NCI-H82 treated with DMSO at 0.1 percent for 48 hours (cell line): ENCODE measurements around the gene ELAVL2.
"Not testable (repeated sequence)": the region's sequence is repeated elsewhere in the genome, so short reads cannot be mapped to it uniquely, and the experiment has no call there.

Experiments used
- DNase-seq: peaks from one replicate; lab custom pipeline; 2025; ENCODE audit not compliant: unreplicated experiment; lab: John Stamatoyannopoulos, UW

Gene ELAVL2

DNA sequence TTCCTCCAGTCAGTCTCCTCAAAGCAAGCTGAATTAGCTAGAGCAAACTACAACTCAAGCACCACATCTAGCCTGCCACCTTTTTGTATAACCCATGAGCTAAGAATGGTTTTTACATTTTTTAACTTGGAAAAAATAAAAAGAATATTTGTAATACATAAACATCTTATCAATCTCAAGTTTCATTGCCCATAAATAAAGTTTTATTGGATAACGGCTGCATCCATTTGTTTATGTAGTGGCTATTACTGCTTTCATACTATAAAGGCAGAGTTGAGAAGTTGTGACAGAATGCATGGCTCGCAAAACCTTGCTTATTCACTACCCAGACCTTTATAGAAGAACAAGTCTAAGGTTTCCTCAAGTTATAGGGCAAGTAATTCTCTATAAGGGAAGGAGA is 95.7 kb downstream of the ELAVL2 start:
- DNase-seq = no peak

DNA sequence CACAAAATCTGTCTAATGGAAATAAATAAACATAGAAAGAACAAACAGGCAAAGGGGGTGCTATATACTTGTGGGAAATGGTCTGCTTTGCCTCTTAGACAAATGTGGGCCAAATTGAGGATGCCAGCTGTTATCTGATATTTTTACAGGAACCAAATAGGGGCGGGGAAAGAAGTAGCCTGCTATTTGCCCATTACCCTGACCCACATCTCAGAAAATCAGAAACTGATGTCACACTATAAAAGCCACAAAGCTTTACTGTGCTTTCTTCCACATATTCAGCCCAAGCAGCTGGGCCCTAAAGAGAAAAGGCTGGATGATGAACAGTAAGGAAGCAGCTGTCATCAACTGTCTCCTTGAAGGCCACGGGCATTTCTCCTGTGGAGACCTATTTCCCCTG is 97.3 kb downstream of the ELAVL2 start:
- no peak for DNase-seq

DNA sequence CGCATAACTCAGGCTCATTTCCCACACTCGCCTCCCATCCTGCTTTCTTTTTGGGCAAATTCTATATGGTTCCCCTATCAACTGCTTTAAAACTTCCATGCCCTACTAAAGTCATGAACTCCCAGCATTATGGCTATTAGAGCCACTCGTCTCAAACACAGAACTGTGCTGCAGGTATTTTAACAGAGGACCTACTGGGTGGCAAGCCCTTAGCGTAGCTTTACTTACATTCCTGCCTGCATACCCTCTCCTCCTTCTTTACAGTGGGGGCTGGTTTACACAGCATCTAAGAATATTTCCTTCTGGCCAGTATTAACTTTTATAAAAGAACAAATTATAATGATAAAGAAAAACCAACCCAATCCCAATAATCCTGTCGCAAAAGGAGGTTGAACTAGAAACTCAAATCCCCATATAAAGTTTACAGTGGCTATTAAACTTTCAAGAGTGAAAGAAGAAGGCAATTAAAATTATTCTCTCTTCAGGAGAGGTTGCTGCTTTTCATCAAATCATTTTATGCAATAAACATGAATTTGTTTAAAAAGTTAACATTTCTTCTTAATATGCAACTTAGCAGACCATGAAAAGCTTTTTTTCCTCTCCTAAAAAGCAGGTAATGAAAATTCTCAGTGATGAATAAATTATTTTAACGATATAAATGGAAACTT is 100.6 kb downstream of the ELAVL2 start:
- DNase-seq = no peak

DNA sequence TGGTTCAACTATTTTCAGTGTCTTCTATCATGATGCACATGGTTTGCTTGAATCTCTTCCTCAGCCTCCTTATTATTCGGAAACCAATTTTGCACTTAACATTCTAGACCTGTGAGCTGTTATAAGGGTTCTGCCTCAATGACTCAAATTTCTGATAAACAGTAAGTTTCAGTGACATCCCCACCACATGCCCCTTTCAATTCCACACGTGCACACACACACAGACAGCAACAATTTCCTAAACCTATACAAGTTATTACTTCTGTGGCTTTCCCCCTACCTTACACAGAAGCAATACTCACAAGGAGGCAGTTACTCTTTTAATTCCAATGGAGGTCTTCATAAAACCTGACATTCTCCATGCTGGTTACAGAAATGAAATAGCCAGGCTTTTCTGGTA is 102.4 kb downstream of the ELAVL2 start:
- no peak for DNase-seq

DNA sequence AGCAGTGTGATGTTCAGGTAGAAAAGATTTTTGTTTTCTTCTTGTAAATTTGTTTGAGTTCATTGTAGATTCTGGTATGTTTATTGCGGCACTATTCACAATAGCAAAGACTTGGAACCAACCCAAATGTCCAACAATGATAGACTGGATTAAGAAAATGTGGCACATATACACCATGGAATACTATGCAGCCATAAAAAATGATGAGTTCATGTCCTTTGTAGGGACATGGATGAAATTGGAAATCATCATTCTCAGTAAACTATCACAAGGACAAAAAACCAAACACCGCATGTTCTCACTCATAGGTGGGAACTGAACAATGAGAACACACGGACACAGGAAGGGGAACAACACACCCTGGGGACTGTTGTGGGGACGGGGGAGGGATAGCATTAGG is 103.0 kb downstream of the ELAVL2 start:
- not testable (repeated sequence) for DNase-seq

DNA sequence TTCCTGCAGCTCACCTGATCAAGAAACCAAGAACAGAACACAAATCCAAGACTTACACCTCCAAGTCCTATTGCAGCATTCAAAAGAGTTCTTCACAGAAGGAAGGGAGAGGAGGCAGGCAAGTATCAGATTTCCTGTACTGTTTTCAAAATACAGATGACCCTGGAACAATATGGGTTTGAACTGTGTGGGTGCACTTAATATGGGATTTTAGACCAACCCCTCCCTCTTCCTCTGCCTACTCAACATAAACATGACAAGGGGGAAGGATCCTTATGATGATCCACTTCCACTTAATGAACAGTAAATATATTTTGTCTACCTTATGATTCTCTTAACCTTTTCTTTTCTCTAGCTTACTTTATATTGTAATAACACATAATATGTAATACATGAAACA is 104.6 kb downstream of the ELAVL2 start:
- DNase-seq = no peak

DNA sequence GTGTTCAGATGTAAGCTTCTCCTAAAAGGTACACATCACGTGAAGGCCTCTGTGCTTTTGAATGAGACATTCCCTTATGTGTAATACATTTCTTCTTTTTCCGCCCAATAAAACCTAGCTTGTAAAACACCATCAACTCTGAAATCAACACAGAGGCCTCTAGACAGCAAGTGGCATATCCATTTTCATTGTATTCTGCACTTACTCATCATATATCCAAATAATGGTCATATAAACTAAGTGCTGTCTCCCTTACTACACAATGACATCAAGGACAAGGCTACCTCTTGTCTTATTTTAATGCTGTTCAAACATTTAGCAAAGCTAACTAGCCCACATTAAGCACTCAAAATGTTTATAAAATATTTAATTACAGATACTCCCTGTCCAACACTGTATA is 108.5 kb downstream of the ELAVL2 start:
- DNase-seq = no peak

DNA sequence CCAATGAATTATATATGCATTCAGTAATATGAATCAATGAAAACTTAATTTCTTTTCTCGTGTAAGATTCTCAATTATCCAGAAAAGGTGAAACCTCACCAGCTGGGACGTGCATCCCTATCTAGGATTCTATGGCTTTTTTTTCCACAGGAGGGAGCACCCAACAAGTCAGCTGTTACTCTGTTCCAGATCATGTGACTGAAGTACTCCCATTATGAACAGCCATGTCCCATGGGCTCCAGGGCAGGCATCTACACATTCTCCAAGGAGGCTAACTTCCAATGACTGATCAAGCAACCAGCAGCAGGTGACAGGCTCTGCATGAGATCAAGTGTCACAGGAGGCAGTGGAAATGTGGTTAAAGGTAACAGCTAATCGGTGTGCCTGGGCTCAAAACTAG is 118.8 kb downstream of the ELAVL2 start:
- no peak for DNase-seq

DNA sequence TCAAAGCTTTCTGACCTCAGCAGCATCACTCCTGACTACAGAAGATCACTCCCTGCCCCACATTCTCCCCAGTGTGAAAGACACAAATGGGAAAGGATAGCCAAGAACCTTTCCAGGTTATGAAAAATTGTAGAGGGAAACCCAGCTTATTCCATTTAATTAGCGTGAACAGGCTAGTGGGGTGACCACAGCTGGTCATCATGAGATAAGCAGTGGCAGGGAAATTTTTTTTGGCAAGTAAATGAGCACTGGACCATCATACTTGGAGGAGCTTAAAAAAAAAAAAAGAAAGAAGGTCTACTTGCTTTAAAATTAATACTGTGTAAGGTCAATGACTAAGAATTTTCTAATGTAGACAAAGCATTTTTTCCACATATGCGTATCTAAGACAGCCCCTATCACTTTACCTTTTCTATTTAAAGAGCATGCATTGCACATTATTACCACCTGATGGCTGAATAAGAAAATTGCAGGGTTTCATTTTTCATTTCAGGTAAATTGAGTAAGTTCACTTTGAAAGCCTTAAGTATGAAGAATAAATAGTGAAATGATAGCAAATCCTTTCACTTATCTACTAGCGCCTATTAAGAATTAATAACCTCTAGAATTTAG is 123.6 kb downstream of the ELAVL2 start:
- no peak for DNase-seq

DNA sequence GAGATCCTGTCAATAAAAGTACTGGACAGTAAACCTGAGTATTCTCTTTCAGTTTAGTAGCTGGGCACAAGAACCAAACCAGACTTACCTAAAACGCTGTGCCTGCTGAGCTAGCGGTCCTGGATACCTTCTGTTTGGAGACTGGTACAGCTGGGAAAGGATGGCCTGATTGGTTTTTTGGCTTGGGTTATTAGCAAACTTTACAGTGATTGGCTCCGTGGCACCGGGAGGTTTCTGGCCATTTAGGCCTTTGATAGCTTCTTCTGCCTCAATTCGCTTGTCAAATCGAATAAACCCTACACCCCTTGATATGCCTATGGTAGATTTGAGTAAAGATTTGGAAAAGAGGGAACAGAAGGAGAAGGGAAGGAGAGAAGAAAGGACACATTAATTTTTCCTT is 124.7 kb downstream of the ELAVL2 start:
- DNase-seq = no peak

DNA sequence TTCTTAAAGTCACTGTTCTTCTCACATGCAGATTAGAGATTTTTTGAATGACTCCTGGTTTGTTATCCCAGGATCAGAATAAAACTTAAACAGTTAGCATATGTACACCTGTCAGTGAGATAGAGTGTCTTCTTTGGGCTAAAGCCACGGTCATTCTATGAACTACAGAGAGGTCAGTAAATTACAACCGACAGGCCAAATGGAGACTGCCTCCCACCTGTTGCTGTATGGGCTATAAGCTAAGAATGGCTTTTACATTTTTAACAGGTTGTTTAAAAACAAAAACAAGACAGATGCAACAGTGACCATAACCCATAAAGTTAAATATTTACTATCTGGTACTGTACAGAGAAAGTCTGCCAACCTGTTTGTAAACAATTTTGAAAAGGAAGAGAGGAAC is 125.7 kb downstream of the ELAVL2 start:
- DNase-seq = no peak

DNA sequence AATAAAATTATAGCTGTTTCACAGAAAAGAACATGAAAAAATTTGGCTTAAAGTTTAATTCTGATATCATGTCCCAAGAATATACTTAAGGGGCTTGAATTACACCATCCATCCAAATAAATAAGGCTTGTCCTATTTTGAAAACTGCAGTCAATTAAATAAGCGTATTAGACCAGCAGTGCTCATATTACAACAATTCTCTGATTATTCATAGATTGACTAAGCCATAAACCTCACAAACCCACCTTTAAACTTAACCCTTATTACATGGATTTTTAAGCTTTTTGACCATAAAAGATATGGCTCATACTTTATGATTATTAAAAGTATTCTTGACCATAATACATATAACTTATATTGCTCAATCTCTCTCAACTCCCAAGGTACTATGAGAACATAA is 127.9 kb downstream of the ELAVL2 start:
- no peak for DNase-seq

DNA sequence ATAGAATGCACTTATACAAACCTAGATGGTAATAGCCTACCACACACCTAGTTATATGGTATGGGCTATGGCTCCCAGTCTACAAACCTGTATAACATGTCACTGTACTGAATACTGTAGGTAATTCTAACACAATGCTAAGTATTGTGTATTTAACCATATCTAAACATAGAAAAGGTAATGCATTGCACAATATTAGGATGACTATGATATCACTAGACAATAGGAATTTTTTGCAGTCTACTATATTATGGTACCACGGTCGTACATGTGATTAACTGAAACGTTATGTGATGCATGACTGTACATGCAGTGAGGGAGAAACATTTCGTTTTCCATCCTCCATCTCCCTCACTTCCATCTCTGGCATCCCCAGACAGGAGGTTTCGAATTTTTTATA is 130.5 kb downstream of the ELAVL2 start:
- DNase-seq = no peak

DNA sequence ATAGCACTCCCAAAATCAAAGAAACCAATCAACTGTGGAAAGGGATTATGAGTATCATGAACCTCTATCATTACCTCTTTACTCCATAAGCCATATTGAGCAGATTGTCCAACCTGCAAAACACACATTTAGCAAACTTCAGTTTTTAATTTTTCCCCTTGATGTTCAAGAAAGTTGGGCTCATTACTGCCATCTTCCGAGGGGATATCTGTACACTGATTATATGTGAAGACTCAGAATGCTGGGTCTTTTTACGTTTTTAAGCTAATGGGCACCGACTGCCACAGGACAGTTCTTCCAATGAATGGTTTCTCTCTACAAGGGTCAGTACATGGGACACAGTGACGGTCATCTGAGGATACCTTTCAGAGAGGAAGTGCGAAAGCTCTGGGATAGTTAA is 132.7 kb downstream of the ELAVL2 start:
- DNase-seq = no peak

DNA sequence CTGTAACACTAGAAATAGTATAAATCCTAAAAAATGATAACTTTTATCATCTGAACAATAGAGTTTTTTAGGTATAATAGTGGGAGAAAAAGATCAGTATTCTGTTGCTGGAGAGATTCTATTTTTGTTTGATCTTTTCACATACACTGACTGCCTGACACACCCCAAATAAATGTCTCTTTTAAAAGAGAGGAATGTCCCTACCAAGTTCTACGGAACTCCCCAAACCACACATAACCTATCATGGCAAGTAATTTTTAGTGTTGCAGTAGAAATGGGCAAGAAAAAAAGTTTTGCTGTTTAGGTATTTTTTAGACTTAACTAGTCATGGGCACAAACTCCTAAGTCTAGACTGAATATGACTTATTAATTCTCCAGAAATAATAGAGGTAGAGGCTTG is 139.1 kb downstream of the ELAVL2 start:
- no peak for DNase-seq

DNA sequence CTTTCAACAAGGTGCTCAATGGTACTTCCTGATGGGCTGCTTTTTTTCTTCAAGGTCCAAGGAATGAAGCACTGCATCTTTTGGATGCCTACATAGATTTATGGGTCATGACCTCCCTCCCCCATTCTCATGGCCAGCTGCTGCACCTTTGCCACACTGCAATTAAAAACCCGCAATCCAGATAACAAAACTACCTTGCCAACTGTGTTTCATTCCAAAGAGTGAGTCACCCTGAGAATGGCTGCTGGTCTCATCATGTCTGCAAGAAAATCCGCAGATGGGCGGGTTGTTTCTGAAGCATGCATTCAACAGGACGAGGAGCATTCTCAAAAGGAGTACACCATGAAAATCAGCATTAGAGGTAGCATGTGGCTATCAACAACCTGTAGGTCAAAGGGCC is 139.8 kb downstream of the ELAVL2 start:
- no peak for DNase-seq

DNA sequence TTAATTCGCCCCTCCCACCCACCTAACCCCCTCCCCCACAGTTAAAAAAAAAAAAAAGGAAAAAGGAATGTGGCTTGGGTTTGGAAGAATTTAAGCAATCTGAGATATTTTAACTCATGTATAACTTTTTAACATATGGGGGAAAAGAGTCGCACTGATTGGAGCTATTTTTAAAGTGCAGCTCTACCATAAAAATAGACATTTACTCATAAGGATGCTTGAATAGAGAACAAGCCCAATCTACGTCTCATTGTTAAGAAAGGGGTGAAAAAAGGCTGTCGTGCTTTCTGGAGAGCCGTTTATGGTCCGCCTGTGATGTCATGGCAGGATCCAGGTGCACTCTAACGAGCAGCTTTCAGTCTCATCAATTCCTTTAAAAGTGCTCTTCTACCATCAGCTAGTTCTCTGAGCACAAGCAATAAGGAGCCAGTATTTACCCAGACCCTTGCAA is 142.4 kb downstream of the ELAVL2 start:
- no peak for DNase-seq

DNA sequence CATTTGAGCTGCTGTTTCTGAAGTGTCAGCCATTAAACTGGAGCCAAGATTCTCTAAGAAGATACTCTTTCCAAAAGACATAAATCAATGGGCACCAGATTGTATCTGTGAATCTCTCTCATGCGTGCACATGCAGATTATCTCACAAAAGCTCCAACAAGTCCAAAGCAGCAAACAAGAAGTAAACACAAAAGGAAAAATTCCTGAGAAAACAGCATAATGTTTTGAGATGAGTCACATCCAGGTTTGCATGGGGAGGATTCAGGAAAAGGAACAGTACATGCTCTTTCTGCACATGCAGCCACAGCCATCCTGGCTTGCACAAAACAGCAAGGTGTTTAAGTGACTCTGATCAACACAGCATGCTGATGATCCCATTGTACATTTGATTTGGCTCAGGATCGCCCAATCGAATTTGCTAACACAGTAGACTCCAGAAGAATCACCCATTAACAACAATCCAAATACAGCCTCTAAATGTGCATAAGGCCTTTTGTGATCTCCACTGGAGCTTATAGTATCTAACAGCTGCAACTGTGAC is 143.1 kb downstream of the ELAVL2 start:
- DNase-seq = no peak

DNA sequence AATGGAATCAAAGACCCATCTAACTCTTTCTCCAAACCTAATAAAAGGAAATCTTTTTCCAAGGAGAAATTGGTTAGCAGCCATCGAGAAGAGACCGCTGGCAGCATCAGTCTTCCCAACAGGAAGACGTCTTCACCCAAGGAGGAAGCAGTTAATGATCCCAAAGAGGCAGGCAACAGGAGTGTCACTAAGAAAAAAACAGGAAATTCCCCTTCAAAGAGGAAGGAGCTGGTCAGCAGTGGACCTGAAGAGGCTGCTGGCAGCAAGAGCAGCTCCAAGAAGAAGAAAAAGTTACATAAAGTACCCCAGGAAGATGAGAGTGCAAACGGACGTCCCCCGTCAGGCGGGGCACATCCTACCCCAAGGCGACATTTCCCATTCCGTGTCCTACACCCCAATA is 143.7 kb downstream of the ELAVL2 start:
- DNase-seq = no peak

DNA sequence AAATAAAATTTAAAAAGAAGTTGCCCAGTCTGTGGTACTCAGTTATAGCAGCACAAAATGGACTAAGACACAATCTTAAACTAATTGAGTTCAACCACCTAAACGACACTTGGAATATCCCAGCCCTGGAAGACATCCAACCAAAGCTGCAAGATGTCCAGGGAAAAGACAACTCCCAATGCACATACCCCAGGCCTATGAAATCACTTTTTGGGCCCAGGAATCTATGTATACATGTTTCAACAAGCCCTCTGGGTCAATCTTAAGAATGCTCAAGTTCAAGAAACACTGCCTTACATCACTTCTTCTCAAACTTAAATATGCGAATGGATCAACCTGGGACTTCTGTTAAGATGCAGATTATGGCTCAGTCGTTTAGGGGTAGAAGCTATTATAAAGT is 148.6 kb downstream of the ELAVL2 start:
- no peak for DNase-seq

DNA sequence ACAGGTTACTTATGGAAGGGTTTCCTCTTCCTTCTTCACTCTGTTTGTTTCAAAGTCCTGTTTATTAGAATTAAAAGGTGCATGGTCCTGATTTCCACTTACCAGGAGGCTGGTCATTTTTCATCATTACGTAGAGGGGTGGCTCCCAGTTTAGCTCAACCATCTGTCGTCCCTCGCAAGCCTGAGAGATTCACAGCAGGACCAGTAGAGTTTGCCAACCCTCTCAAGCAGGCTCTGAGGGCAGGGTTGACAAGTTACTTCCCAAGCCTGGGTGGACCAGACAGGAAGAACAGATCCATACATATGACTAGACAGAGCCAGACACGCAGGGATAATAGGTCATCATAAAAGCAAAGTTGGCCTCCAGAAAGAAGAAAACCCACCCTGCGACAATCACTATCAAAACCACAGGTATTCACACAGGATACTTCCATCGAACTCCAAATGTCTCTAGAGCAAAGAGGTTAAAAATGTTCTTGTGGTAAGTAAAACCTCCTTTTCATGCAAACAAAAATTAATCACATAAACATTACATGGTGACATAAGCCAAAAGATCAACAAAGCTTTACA is 151.9 kb downstream of the ELAVL2 start:
- peak; percentile 68 for DNase-seq

DNA sequence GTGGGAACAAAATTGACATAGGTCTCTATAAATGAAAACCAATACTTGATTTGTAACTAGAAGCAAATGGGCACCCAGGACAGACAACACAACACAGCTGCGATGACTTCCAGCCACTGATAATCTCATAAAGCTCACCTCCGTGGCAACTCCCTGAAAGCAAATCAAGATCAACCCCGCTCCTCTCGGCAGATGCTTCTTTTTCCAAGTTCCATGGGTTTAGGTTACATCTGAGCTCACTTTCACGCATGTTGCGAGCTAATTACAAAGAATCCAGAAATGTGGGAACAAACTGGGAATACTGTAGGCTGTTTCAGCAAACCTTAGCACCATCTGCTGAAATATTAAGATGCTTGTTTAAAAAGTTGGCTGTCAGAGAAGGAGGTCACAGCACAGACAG is 153.9 kb downstream of the ELAVL2 start:
- DNase-seq = peak; percentile 46

DNA sequence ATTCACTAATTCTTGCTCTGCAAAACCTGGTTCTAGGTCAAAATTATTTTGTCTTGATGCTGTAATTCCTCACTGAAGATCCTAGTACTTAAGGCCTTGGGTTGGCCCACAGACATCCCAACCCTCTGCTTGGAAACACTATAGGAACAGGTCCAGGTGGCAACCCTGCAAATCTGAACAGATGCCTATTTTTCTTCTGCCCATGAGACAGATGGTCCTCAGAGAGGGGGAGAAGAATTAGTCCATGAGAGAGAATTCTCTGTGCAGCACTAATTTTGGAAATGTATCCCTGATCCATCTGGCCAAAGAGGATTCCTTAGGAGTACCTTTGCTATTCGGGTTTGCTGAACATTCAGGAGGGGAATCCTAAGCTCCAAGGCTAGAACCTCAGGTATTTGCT is 156.3 kb downstream of the ELAVL2 start:
- peak; percentile 61 for DNase-seq
